ENCODE measurements around the gene CHST12. TPM values are rescaled to one million over a fixed set of nuclear protein-coding genes. Genes with fewer than 3 reads are reported as not detected.

The CHST12 gene
- total and polyA plus RNA-seq, 8 donors: 11.7 to 27.1 (median 15.0) TPM

DNA sequence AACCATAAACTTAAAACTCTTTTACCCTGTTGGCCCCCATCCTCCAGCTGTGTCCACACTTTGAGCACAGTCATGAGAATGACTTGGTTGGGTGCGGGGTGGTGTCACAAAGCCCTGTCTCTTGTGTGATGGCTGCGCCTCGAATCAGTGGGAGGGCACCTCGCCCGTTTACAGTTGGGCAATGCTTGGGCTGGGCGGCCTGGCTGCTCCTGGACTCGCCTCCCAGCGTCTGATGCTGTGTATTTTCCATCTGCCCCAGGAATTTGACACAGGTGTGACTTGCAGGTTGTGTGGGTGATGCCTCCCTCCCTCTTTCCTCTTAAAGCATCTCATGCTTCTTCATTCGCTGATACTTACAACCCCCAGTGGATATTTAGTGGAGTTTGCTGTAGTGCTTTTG is 33.7 kb downstream of the CHST12 start:
- Histone ChIP-seq H3K4me3 (no peak overlapping the region), H3K4me1 (peaks cover 7 to 15% of the 10 kb centered on the region in 2 donors), H3K27ac (no peak overlapping the region), H3K9me3 (no peaks in the 10 kb centered on the region), H3K27me3 (no peaks in the 10 kb centered on the region), H3K36me3 (peaks cover 0 to 40% of the 10 kb centered on the region in 2 donors)
- intact Hi-C loops (cut with DNase I): no loop called here
- TF ChIP-seq CTCF (IDR thresholded peaks at IDR 0.05): no peak
- ATAC-seq (peak; percentile 35), DNase-seq (peak in 2 of 4 donors; percentile 37 to 69)

DNA sequence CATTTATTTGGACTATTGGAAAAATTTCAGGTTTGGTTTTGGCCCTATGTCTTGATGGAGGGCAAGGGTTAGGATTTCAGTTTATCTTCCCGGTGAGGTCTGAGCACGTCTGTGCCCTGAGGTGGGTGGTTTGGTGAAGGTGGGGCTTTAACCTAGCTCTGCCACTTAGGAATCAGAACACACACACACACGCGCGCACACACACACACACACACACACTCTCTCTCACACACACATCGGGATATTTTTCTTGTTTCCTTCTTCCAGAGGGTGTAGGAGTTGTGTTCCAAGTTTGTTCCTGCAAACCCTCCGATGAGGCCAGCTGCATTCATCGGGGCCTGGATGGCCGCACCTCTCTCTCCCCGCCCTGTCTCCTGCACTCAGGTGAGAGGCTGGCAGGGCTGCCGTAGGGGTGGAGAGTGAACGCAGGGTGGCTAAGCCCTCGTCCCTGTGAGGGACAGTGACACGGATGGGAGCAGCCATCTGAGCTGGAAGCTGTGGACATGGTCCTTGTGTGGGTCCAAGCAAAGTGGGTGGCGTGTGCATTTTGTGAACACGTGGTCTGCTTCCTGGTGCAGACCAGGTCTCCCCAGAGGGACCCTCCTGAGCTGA is 34.2 kb downstream of the CHST12 start:
- Histone ChIP-seq H3K27me3 (no peaks in the 10 kb centered on the region), H3K27ac (no peak overlapping the region), H3K9me3 (no peaks in the 10 kb centered on the region), H3K36me3 (peaks cover 0 to 36% of the 10 kb centered on the region in 2 donors), H3K4me1 (peaks cover 7 to 15% of the 10 kb centered on the region in 2 donors), H3K4me3 (no peak overlapping the region)
- no peak for TF ChIP-seq CTCF (IDR thresholded peaks at IDR 0.05)
- ATAC-seq (peak; percentile 50), DNase-seq (peak in 1 of 4 donors; percentile 62)
- intact Hi-C loops (cut with DNase I): no loop called here

DNA sequence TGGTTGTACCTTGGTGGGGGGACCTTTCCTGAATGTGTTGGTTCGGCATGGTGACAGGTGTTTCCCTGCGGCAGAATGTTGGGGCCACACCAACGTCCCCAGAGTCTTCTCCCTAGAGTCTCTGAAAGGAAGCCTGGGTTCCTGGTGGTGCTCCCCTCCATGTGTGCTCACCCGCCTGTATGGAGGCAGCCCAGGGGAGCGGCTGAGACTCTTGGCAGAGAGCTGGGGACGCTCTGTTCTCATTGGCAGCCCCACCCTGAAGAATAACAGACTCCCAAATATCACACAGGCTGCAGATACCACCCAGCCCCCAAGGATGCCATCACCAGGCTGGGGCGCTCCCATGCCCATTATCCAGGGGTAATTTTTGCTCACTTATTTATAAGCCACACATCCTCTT is 34.8 kb downstream of the CHST12 start:
- peaks cover 7 to 15% of the 10 kb centered on the region in 2 donors for H3K4me1 ChIP-seq
- no peak overlapping the region for H3K27ac ChIP-seq
- no peaks in the 10 kb centered on the region for H3K9me3 ChIP-seq
- no peak for ATAC-seq
- H3K36me3 ChIP-seq: peaks cover 0 to 33% of the 10 kb centered on the region in 2 donors
- intact Hi-C loops (cut with DNase I): no loop called here
- H3K4me3 ChIP-seq: no peak overlapping the region
- peak in 1 of 4 donors; percentile 38 for DNase-seq
- TF ChIP-seq CTCF (IDR thresholded peaks at IDR 0.05): no peak
- no peaks in the 10 kb centered on the region for H3K27me3 ChIP-seq

DNA sequence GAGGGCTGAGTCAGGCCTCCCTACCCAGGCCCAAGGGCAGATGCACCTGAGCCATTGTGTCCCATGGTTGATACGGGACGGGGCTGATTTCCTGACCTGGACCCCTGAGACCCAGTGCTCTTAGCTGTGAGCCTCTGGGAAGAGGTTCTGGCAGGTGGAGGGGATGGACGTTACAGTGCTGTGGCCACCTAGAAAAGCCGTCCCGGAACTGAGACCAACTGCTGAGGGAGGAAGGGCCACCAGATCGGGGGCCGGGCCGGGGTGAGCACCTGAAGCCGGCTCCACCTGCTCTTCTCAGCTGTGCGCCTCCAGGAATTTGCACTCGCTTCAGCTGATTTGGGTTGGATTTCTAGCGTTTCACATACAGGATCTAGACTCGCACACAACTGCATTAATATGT is 35.4 kb downstream of the CHST12 start:
- Histone ChIP-seq H3K27ac (no peak overlapping the region), H3K4me3 (no peak overlapping the region), H3K4me1 (peaks cover 7 to 15% of the 10 kb centered on the region in 2 donors), H3K36me3 (peaks cover 0 to 27% of the 10 kb centered on the region in 2 donors), H3K9me3 (no peaks in the 10 kb centered on the region), H3K27me3 (no peaks in the 10 kb centered on the region)
- DNase-seq (peak in 1 of 4 donors; percentile 55), ATAC-seq (no peak)
- intact Hi-C loops (cut with DNase I): no loop called here
- no peak for TF ChIP-seq CTCF (IDR thresholded peaks at IDR 0.05)

DNA sequence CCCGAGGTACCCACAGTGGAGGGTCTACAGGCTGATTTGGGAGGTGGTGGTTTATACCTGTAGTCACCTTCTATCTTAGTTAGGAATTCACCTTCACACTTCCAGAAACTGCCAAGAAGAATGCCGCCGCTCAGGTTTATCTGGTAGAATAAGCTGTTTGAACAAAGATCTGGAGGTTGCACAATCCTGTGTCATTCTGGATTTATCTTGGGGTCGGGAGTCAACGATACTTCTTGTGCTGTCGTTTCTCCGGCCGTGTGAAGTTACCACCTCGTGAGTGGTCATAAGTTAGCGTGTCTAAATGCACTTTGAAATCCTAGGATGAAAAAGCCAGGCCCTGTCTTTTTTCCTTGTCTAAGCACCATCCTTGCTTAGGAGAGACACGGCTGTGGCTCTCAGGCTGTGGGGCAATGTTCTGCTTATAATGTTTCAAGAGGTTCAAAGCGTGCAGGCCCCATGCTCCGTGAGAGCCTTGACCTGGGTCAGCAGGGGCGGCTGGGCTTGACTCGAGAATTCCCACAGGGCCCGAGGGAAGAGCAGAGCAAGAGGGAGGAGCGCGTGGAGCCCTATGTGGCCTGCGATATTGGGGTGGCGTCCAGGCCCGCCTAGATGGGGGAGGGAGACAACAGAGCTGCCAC is 37.3 kb downstream of the CHST12 start:
- Histone ChIP-seq H3K9me3 (no peaks in the 10 kb centered on the region), H3K27ac (peak overlapping the region; percentile 48 to 70), H3K27me3 (no peaks in the 10 kb centered on the region), H3K4me1 (peaks cover 12 to 15% of the 10 kb centered on the region in 2 donors), H3K36me3 (peaks cover 0 to 13% of the 10 kb centered on the region in 2 donors), H3K4me3 (no peak overlapping the region)
- intact Hi-C loops (cut with DNase I): no loop called here
- ATAC-seq (peak; percentile 70), DNase-seq (peak; percentile 38 to 79 (median 54))
- no peak for TF ChIP-seq CTCF (IDR thresholded peaks at IDR 0.05)
